HEK293 (cell line): ENCODE results near the gene NEMP1.

ENCODE experiments used
- YY1 ChIP-seq: fragments of 450-650 bp; formaldehyde crosslinking; IDR thresholded peaks from 2 replicates; pipeline ENCODE4 v1.5.1; 2018; ENCODE audit warnings: missing biosample characterization, missing genetic modification characterization
- TF ChIP-seq, protein P1 (sequence below): fragments of 450-650 bp; formaldehyde crosslinking; IDR thresholded peaks from 2 replicates; pipeline ENCODE4 v1.5.1; 2016; ENCODE audit warnings: missing biosample characterization, missing genetic modification characterization
- TF ChIP-seq, protein P2 (sequence below): fragments of 450-650 bp; formaldehyde crosslinking; IDR thresholded peaks from 2 replicates; pipeline ENCODE4 v1.5.1; 2016; ENCODE audit warnings: missing biosample characterization, missing genetic modification characterization

DNA sequence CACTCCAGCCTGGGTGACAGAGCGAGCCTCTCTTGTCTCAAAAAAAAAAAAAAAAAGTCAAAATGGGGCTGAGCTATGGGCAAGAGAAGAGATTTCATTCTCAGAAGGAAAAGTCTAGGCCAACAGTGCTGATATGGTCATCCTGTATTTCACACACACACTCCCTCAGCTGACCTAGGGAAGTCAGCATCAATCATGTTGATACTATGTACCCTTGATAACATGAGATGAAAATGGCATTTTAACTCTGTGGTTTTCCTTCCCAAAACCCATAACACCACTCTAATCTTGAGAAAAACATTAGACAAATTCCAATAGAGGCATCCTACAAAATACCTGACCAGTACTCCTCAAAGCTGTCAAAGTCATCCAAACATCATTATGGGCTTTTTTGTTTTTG, 2.3 kb upstream of the NEMP1 start:
- TF ChIP-seq, protein P1, sequence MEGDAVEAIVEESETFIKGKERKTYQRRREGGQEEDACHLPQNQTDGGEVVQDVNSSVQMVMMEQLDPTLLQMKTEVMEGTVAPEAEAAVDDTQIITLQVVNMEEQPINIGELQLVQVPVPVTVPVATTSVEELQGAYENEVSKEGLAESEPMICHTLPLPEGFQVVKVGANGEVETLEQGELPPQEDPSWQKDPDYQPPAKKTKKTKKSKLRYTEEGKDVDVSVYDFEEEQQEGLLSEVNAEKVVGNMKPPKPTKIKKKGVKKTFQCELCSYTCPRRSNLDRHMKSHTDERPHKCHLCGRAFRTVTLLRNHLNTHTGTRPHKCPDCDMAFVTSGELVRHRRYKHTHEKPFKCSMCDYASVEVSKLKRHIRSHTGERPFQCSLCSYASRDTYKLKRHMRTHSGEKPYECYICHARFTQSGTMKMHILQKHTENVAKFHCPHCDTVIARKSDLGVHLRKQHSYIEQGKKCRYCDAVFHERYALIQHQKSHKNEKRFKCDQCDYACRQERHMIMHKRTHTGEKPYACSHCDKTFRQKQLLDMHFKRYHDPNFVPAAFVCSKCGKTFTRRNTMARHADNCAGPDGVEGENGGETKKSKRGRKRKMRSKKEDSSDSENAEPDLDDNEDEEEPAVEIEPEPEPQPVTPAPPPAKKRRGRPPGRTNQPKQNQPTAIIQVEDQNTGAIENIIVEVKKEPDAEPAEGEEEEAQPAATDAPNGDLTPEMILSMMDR (tag by site-specific recombination) = no peak
- TF ChIP-seq, protein P2, sequence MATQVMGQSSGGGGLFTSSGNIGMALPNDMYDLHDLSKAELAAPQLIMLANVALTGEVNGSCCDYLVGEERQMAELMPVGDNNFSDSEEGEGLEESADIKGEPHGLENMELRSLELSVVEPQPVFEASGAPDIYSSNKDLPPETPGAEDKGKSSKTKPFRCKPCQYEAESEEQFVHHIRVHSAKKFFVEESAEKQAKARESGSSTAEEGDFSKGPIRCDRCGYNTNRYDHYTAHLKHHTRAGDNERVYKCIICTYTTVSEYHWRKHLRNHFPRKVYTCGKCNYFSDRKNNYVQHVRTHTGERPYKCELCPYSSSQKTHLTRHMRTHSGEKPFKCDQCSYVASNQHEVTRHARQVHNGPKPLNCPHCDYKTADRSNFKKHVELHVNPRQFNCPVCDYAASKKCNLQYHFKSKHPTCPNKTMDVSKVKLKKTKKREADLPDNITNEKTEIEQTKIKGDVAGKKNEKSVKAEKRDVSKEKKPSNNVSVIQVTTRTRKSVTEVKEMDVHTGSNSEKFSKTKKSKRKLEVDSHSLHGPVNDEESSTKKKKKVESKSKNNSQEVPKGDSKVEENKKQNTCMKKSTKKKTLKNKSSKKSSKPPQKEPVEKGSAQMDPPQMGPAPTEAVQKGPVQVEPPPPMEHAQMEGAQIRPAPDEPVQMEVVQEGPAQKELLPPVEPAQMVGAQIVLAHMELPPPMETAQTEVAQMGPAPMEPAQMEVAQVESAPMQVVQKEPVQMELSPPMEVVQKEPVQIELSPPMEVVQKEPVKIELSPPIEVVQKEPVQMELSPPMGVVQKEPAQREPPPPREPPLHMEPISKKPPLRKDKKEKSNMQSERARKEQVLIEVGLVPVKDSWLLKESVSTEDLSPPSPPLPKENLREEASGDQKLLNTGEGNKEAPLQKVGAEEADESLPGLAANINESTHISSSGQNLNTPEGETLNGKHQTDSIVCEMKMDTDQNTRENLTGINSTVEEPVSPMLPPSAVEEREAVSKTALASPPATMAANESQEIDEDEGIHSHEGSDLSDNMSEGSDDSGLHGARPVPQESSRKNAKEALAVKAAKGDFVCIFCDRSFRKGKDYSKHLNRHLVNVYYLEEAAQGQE (tag by site-specific recombination) = no peak
- no peak for TF ChIP-seq YY1 (tag by site-specific recombination)
